Measurements from ENCODE around the gene SUSD3.

The SUSD3 gene

DNA sequence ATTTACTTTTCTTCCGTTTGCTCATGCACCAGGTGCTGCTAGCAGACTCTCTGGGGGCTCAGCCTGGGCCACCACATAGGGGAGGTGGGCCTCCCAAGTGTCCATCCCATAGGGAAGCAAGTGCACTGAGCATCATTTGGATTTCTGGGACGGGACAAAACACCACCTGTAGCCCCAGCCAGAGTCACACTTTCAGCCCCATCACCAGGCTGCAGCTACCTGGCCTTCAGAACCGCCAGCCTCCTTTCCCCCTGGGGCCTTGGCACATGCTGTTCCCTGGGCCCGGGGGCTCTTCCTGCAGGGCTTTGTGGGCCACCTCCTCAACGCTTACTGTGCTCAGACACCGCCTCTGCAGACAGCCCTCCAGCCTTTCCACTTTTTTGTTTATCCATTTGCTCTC lies 19.6 kb upstream of the SUSD3 start:
- DNase-seq, result no peak
- Mint-ChIP-seq H3K4me1 (peaks cover 87% of the 10 kb centered on the region), H3K27ac (peak overlapping the region; percentile 12 to 85), H3K4me3 (no peak overlapping the region), H3K27me3 (no peaks in the 10 kb centered on the region), H3K9me3 (peaks cover 8 to 22% of the 10 kb centered on the region in 2 donors)
- no peak for ATAC-seq

GRCh38 chr9:93039456-93039855 lies 19.0 kb upstream of the SUSD3 start:
- Mint-ChIP-seq H3K27me3 (no peaks in the 10 kb centered on the region), H3K4me3 (no peak overlapping the region), H3K27ac (peak overlapping the region in 1 of 2 donors; percentile 12), H3K9me3 (peaks cover 8 to 22% of the 10 kb centered on the region in 2 donors), H3K4me1 (peaks cover 85% of the 10 kb centered on the region)
- no peak for DNase-seq
- ATAC-seq, result no peak

DNA sequence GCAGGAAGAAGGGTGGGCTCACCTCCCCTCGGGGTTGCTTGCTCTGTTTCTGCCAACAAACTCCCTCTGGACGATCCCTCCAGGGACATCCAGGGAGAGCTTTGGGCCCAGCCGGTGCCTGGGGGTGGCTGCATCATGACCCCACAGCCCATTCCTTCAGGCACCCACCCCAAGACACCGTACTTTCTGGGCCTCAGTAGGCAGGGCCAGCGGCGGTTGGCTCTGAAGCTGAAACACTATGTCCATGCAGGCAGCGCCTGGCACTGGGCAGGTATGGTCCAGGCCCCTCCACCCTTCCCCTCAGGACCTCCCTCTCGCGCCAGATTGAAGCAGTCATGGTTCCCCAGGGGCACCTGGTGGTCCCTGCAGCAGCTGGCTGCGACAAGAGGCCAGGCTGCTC lies 18.5 kb upstream of the SUSD3 start:
- no peak for DNase-seq
- H3K4me1 Mint-ChIP-seq, result peaks cover 82% of the 10 kb centered on the region
- no peaks in the 10 kb centered on the region for H3K27me3 Mint-ChIP-seq
- no peak for ATAC-seq
- peak overlapping the region; percentile 58 to 93 for H3K27ac Mint-ChIP-seq
- H3K9me3 Mint-ChIP-seq, result peaks cover 8 to 22% of the 10 kb centered on the region in 2 donors
- H3K4me3 Mint-ChIP-seq, result no peak overlapping the region

DNA sequence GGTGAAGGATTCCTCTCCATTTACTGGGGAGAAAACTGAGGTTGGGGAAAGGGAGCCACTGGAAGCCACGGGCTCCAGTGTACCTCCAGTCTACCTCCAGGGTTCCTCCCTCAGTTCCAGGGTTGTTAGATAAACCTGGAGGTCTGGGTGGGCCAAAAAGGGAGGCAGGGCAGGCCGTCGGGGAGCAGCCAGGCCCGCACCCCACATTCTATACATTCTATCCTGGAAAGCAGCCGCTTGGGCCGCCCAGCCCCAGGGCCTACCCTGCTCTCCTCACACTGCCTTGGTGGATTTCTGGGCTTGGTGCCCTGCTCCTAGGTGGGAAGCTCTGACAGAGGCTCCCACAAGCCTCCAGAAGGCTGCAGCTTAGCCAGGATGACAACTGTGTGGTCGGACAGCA lies 18.1 kb upstream of the SUSD3 start:
- ATAC-seq (peak; percentile 1), DNase-seq (no peak)
- no peaks in the 10 kb centered on the region for H3K27me3 Mint-ChIP-seq
- peak overlapping the region in 1 of 2 donors; percentile 76 for H3K27ac Mint-ChIP-seq
- no peak overlapping the region for H3K4me3 Mint-ChIP-seq
- peaks cover 82% of the 10 kb centered on the region for H3K4me1 Mint-ChIP-seq
- H3K9me3 Mint-ChIP-seq, result peaks cover 8 to 22% of the 10 kb centered on the region in 2 donors

GRCh38 chr9:93041108-93041802 lies 17.2 kb upstream of the SUSD3 start:
- peaks cover 73% of the 10 kb centered on the region for H3K4me1 Mint-ChIP-seq
- DNase-seq, result peak in 1 of 2 donors; percentile 37
- no peak overlapping the region for H3K4me3 Mint-ChIP-seq
- peaks cover 8 to 22% of the 10 kb centered on the region in 2 donors for H3K9me3 Mint-ChIP-seq
- ATAC-seq, result peak; percentile 44
- H3K27me3 Mint-ChIP-seq, result no peaks in the 10 kb centered on the region
- H3K27ac Mint-ChIP-seq, result peak overlapping the region; percentile 27 to 92

DNA sequence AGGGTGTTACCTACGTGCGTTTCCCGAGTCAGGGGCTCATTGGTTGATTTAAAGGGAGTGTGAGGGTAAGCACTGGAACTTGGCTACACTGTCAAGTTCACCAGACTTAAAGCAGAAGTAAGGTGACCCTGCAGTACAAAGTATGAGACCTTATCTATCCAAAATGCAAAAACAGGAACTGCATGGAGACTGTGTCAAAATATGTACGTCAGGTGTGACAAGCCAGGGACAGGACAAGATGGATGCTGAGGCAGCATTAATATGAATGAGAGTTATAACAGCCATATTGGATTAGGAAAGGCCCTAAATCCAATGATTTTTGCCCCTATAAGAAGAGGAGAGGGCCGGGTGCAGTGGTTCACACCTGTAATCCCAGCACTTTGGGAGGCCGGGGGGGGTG lies 15.4 kb upstream of the SUSD3 start:
- peak overlapping the region; percentile 85 to 93 for H3K27ac Mint-ChIP-seq
- no peak overlapping the region for H3K4me3 Mint-ChIP-seq
- H3K4me1 Mint-ChIP-seq, result peaks cover 55% of the 10 kb centered on the region
- DNase-seq (no peak), ATAC-seq (no peak)
- peaks cover 8 to 22% of the 10 kb centered on the region in 2 donors for H3K9me3 Mint-ChIP-seq
- H3K27me3 Mint-ChIP-seq, result no peaks in the 10 kb centered on the region

DNA sequence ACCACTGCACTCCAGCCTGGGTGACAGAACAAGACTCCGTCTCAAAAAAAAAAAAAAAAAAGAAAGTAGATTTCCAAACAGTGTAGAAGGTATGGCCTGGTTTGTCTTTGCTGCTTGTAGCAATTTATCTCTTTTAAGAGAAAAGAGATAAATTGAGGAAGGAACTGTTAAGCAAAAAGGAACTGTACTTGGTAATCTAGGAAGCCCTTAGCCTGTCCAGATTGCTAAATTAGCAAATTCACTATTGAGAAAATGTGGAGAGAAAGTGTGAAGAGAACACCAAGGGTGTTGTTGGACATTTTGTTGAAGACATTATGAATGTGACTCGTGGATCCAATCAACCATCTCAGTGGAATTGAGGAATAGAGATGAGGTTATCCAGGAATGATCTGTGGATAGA lies 13.0 kb upstream of the SUSD3 start:
- ATAC-seq, result no peak
- H3K4me3 Mint-ChIP-seq, result no peak overlapping the region
- H3K4me1 Mint-ChIP-seq, result peaks cover 51% of the 10 kb centered on the region
- peak overlapping the region; percentile 30 to 69 for H3K27ac Mint-ChIP-seq
- H3K9me3 Mint-ChIP-seq, result peaks cover 8 to 22% of the 10 kb centered on the region in 2 donors
- no peaks in the 10 kb centered on the region for H3K27me3 Mint-ChIP-seq
- no peak for DNase-seq

DNA sequence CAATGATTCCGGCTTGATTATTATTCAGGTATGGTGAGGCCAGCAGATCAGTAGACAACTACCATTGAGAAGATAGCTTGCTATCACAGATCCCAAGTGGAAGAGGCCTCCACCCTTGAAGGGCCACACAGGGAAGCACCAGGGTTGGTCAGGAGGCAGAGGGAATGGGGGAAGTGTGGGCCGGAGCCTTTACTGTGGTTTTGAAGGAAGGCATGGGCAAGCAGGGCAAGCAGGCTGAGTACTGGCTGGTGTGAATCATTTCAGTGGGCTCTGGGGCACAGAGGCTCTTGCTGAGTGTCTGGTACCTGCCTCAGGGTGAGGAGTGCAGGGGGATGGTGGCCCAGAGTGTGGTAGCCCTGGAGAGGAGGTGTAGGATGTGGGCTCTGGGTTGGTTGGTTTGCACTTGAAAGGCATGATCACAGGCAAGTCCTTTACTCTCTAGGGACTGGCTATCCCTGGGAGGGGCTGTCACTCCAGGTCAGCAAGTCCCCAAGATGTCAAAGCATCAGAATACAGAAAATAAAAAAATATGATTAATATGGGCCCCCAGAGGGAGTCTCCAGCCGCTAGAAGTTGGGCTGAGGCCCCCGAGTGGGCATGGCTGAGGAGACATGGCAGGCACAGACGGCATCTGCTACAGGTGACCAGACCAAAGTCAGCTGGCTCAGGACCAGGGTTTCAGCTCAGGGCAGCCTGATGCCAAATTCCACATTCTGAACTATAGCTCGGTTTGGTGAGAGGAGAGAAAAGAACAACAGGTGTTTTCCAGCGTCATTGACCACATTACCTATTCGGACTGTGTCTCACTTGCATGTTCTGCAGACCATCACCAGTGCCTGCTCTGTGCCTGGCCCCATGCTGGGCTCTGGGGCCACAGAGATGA lies 9.7 kb upstream of the SUSD3 start:
- H3K27ac Mint-ChIP-seq, result peak overlapping the region; percentile 38 to 93
- DNase-seq (no peak), ATAC-seq (peak; percentile 42)
- H3K4me1 Mint-ChIP-seq, result peaks cover 30% of the 10 kb centered on the region
- H3K9me3 Mint-ChIP-seq, result no peaks in the 10 kb centered on the region
- no peak overlapping the region for H3K4me3 Mint-ChIP-seq
- no peaks in the 10 kb centered on the region for H3K27me3 Mint-ChIP-seq

GRCh38 chr9:93049491-93049890 lies 9.0 kb upstream of the SUSD3 start:
- Mint-ChIP-seq H3K4me1 (peaks cover 34% of the 10 kb centered on the region), H3K9me3 (no peaks in the 10 kb centered on the region), H3K27me3 (no peaks in the 10 kb centered on the region), H3K4me3 (no peak overlapping the region), H3K27ac (no peak overlapping the region)
- ATAC-seq (no peak), DNase-seq (no peak)

DNA sequence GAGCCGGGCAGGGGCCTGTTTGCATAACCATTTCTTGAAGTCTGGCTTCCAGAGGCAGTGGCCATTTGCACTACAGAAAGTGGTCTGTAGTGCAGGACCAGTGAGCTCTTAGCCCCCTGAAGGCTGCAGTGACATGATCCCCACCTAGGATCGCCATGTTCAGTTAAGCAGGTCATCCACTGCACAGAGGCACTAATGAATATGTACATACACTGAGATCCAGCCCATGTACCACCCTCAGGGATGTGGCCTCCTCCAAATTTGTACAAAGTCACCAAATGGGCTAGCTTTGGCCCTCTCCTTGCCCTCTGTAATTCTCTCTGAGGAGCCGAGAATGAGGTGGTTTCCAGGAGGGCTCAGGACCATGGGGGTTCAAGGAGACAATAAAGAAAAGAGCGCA lies 8.3 kb upstream of the SUSD3 start:
- ATAC-seq (no peak), DNase-seq (no peak)
- H3K27ac Mint-ChIP-seq, result peak overlapping the region in 1 of 2 donors; percentile 36
- H3K27me3 Mint-ChIP-seq, result no peaks in the 10 kb centered on the region
- H3K4me3 Mint-ChIP-seq, result no peak overlapping the region
- no peaks in the 10 kb centered on the region for H3K9me3 Mint-ChIP-seq
- peaks cover 40% of the 10 kb centered on the region for H3K4me1 Mint-ChIP-seq

DNA sequence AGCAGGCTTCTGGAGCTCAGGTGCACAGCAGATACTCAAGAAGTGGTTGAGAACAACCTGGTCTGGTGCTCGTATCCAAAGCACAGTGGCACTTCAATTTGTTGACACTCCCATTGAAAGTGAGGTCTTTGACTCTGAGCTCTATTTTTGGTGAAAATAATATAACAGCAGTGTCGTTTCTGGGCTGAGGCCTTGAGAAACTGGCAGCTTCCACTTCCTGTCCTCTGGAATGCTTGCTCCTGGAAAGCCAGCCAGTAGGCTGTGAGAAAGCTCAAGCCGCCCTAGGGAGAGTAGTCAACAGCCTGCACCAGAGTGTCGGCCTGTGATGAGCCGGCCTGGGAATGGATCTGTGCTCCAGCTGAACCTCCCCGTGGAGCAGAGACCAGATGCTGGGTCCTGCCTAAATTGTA lies 6.8 kb upstream of the SUSD3 start:
- DNase-seq (no peak), ATAC-seq (no peak)
- Mint-ChIP-seq H3K4me1 (peaks cover 50% of the 10 kb centered on the region), H3K27ac (no peak overlapping the region), H3K4me3 (no peak overlapping the region), H3K27me3 (no peaks in the 10 kb centered on the region), H3K9me3 (no peaks in the 10 kb centered on the region)

- no peak overlapping the region for H3K4me3 Mint-ChIP-seq
- no peaks in the 10 kb centered on the region for H3K27me3 Mint-ChIP-seq
- peaks cover 60% of the 10 kb centered on the region for H3K4me1 Mint-ChIP-seq
- no peak for DNase-seq
- no peaks in the 10 kb centered on the region for H3K9me3 Mint-ChIP-seq
- H3K27ac Mint-ChIP-seq, result no peak overlapping the region
- peak; percentile 43 for ATAC-seq
These were observed 5.5 kb upstream of the SUSD3 start for GRCh38 chr9:93052791-93053540.

DNA sequence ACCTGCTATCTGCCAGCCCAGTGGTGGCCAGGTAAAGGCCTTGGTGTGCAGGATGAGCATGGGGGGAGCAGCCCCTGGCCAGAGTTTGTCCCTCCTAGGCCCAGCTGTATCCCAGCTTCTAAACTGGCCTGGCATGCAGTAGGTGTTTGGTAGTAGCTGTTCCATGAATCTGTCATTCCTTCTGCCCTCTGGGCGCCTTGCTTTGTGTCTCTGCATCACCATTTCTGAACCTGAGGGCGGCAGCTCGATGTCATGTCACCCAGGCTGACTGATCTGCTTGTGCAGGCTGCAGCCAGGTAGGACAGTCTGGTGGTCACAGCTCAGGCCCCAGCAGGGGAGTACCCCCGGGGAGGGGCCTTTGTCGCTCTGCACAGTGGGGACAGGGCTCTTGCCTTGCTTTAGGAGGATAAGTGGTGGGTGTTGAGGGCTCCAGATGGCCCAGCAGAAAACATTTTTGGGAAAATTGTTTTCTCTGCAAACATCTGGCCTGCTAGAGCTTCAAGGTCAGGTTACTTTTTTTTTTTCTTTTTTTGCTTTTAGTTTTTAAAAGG lies 4.6 kb upstream of the SUSD3 start:
- no peaks in the 10 kb centered on the region for H3K9me3 Mint-ChIP-seq
- ATAC-seq (no peak), DNase-seq (no peak)
- no peaks in the 10 kb centered on the region for H3K27me3 Mint-ChIP-seq
- H3K4me3 Mint-ChIP-seq, result no peak overlapping the region
- H3K27ac Mint-ChIP-seq, result no peak overlapping the region
- peaks cover 57% of the 10 kb centered on the region for H3K4me1 Mint-ChIP-seq

GRCh38 chr9:93054758-93055704 lies 3.5 kb upstream of the SUSD3 start:
- ATAC-seq (no peak), DNase-seq (no peak)
- Mint-ChIP-seq H3K27ac (no peak overlapping the region), H3K4me3 (no peak overlapping the region), H3K27me3 (no peaks in the 10 kb centered on the region), H3K9me3 (no peaks in the 10 kb centered on the region), H3K4me1 (peaks cover 56% of the 10 kb centered on the region)
